ENCODE measurements around the gene CACNG4. TPM values are rescaled to one million over a fixed set of nuclear protein-coding genes. Genes with fewer than 3 reads are reported as not detected.

Gene CACNG4
- total RNA-seq, 2 experiments from 2014 or later: not detected

Other genes starting within 250 kb of the CACNG4 start
- gene CACNG5, start 129.6 kb upstream of the CACNG4 start, total RNA-seq (2014; rRNA removed; shearing (Covaris generic)): not detected in 2 replicates
- gene CACNG5, start 129.6 kb upstream of the CACNG4 start, total RNA-seq (2022): not detected in 2 replicates
- gene CACNG1, start 79.8 kb downstream of the CACNG4 start, total RNA-seq (2014; rRNA removed; shearing (Covaris generic)): not detected in 2 replicates
- gene CACNG1, start 79.8 kb downstream of the CACNG4 start, total RNA-seq (2022): not detected in 2 replicates